NT2/D1 (cell line): Measurements from ENCODE around the gene GLIS1.

Source experiments
- DNase-seq: peaks from one replicate; pipeline ENCODE4 v3.0.0-alpha.2; 2011; ENCODE audit warnings: low read depth, low spot score
- H3K27me3 ChIP-seq: 2 replicates; pipeline ENCODE4 v1.6.0; 2011; ENCODE audit warnings: mild to moderate bottlenecking; ENCODE audit not compliant: insufficient read length, insufficient read depth
- H3K36me3 ChIP-seq: 2 replicates; pipeline ENCODE4 v1.6.1; 2011; ENCODE audit warnings: mild to moderate bottlenecking, low read length, mixed read lengths; ENCODE audit not compliant: insufficient read depth, insufficient read length
- H3K4me1 ChIP-seq: 2 replicates; pipeline ENCODE4 v1.5.1; 2011; ENCODE audit not compliant: insufficient read depth, insufficient read length
- H3K4me3 ChIP-seq: 2 replicates; pipeline ENCODE4 v1.5.1; 2011; ENCODE audit warnings: low read depth; ENCODE audit not compliant: insufficient read length
- H3K9ac ChIP-seq: 2 replicates; pipeline ENCODE4 v1.6.0; 2011; ENCODE audit warnings: low read depth; ENCODE audit not compliant: insufficient read length
- H3K9me3 ChIP-seq: 2 replicates; pipeline ENCODE4 v1.5.1; 2011; ENCODE audit warnings: mild to moderate bottlenecking, low read length; ENCODE audit not compliant: insufficient read depth
- SUZ12 ChIP-seq: IDR thresholded peaks from 2 replicates; pipeline ENCODE4 v1.6.1; 2011; ENCODE audit not compliant: insufficient read length, insufficient read depth; ENCODE audit errors: extremely low read depth
- YY1 ChIP-seq: IDR thresholded peaks from 2 replicates; pipeline ENCODE4 v1.6.1; 2011; ENCODE audit not compliant: insufficient read length, insufficient read depth
- ZNF274 ChIP-seq: IDR thresholded peaks from 2 replicates; pipeline ENCODE4 v1.6.1; 2011; ENCODE audit warnings: mild to moderate bottlenecking, low read depth, low read length

The GLIS1 gene

DNA sequence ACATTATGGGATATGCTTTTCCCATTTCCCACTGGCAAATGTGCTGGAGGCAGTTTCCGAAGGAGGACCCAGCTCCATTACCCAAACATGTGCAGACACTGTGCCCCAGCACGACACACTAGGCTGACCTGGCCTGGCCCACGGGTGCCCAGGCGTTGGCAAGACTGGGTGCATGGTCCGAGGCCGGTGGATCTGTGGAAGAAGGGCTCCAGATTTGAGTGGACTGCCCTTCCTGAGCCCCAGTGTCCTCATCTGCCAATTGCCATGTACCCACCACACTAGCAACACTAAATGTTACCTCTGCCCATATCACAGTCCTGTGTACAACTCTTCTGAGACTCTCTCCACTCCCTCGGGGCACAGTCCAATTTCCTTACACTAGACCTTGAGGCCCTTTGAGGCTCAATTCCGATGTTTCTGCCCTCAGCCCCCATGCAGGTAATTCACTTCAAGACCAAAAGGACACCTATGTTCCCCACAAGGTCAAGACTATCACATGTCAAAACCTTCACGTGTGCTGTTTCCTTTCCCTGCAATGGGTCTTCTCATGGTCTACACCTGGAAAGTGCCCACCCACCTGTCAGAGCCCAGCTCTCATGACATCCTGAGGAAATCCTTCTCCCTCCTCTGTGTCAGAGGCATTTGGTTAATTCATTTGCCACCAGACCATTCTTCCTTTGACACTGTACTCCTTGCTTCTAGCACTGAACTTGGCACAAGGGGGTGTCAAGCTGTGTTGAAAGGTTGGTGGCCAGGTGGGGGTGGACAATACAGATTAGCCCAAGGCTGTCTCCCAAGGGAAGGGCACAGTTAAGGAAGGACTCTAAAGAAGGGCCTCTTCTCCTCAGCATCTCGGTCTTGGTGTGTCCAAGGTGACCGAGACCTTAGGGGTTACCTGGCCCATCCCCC is 154.8 kb downstream of the GLIS1 start:
- Histone ChIP-seq H3K36me3 (no peaks in the 10 kb centered on the region), H3K4me3 (no peak overlapping the region), H3K27me3 (no peaks in the 10 kb centered on the region), H3K9me3 (no peaks in the 10 kb centered on the region), H3K9ac (no peak overlapping the region), H3K4me1 (peaks cover 21% of the 10 kb centered on the region)
- DNase-seq, result no peak
- no peak for TF ChIP-seq YY1

DNA sequence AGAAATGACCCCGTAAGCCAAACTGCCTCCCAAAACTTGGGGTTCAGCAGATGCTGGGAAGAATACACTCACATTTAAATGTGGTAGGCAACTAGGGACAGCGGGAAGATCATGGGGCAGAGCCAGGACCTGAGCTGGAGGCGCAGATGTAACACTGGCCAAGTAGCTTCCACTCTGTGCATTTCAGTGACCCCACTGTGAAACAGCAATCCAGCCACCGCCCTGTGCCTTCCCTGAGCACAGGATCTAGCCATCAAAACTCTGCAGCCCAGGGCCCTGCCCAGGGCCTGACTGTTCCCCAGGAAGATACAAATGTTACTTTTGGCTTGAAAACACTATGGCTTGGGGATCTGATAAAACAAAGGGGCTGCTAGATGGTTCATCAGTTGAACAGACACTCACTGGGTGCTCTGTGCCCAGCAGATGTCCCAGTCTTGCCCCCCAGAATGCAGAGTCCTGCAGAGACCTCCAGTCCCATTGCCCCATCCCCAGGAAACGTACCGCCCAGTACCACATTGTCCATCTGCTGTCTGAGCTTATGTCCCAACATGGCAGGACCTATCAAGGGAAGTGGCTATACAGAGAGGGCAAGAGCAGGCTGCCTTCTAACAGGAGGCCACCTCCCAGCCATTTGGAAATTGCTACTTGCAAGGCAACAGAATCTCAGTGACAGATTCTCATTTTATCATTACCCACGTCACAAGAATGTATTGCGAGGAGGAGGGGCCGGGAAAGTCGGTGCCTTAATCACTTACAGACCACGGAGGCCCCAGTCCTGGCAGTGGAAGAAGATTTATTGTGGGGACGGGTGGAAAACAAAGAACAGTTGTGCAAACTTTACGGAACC is 155.7 kb downstream of the GLIS1 start:
- Histone ChIP-seq H3K36me3 (no peaks in the 10 kb centered on the region), H3K9ac (no peak overlapping the region), H3K4me3 (no peak overlapping the region), H3K9me3 (no peaks in the 10 kb centered on the region), H3K27me3 (no peaks in the 10 kb centered on the region), H3K4me1 (peaks cover 21% of the 10 kb centered on the region)
- no peak for DNase-seq
- no peak for TF ChIP-seq YY1

DNA sequence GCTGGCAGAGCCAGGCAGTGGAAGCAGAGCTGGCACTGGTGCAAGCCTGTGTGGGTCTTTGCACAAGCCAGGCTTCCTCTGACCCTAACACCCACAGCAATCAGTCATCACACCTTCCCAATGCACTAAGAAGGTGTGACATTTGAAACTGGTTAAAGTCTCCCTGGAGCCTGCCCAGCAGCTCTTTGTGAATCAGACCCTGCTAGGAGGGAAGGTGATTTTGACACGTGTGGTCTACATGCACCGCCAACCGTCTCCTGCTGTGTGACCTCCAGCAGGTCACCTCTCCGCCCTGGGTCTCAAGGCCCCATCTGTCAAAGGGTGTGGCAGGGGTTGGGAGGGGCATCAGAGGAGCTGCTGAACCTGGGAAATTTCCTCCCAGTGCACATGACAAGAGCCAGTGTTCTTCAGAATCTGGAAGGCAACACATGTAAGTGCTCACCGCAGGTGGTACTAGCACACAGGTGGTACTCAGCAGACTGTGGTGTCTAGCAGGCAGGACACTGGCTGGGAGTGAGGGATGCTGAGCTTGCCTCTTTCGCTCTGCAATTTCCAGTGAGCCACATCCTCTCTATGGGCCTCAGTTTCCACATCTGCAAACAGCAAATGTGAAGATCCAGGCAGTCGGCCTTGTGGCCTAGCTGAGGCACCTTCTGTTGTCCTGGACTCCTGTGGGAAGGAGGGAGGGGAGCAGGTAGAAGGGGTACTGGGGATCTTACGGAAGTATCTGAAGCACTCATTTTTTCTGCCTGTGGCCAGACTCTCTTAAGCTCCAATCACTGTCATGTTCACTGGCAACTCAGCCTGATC is 156.5 kb downstream of the GLIS1 start:
- Histone ChIP-seq H3K27me3 (no peaks in the 10 kb centered on the region), H3K36me3 (no peaks in the 10 kb centered on the region), H3K4me1 (peaks cover 23% of the 10 kb centered on the region), H3K9me3 (no peaks in the 10 kb centered on the region), H3K4me3 (no peak overlapping the region), H3K9ac (no peak overlapping the region)
- no peak for DNase-seq
- TF ChIP-seq SUZ12 (no peak), ZNF274 (no peak), YY1 (no peak)

DNA sequence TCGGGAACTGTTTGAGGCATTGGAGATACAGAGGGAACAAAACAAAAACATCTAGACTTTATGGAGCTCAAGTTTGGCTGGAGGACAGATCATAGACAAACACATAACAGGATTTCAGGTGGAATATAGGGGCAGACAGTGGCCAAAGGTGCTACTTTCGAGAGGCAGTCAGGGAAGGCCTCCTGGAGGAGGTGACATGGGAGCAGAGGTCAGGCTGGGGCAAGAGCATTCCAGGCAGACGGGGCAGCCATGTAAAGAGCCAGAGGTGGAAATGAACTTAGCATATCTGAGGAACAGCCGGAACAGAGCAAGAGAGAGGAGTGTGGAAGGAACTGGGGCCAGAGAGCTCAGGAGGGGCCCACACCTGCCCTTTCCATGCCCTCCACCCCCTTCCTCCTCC is 157.5 kb downstream of the GLIS1 start:
- H3K27me3 ChIP-seq, result no peaks in the 10 kb centered on the region
- TF ChIP-seq ZNF274 (no peak), YY1 (no peak), SUZ12 (no peak)
- peaks cover 24% of the 10 kb centered on the region for H3K4me1 ChIP-seq
- H3K9ac ChIP-seq, result no peak overlapping the region
- H3K36me3 ChIP-seq, result no peaks in the 10 kb centered on the region
- H3K9me3 ChIP-seq, result no peaks in the 10 kb centered on the region
- DNase-seq, result no peak
- no peak overlapping the region for H3K4me3 ChIP-seq

DNA sequence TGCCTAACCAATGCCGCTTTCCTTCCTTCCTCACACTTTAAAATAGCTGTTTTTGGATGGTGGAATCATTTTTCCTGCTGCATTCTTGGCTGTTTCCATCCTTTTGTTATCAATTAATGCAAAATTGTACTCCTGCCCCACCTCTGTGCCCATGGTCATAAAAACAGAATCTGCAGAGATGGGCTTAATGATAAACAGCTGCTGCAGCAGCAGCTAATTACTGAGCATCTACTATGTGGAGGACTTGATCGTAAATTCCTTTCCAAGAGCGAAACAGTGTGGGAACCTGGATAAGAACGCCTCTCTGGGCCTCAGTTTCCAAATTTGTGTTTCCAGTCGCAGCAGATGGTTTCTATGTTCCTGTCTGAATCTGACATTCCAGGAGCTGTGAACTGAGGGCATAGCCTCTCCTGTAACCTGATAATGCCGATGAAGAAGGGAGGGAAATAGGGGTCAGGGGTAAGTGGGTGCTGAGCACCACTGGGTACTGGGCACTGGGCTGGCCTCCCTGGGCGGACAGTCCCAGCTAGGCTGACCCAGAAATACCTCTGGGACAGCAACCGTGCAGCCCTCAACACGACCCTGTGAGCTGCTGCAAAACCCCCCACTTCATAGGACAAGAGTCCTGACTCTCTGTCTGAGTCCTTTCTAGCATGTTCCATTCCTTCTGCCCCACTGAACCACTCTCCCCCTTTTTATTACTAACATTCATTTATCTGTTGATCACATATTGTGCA is 158.1 kb downstream of the GLIS1 start:
- H3K36me3 ChIP-seq, result no peaks in the 10 kb centered on the region
- H3K27me3 ChIP-seq, result no peaks in the 10 kb centered on the region
- H3K4me3 ChIP-seq, result no peak overlapping the region
- TF ChIP-seq SUZ12, result no peak
- TF ChIP-seq YY1, result no peak
- no peak for TF ChIP-seq ZNF274
- peaks cover 29% of the 10 kb centered on the region for H3K4me1 ChIP-seq
- DNase-seq, result no peak
- H3K9ac ChIP-seq, result no peak overlapping the region
- H3K9me3 ChIP-seq, result no peaks in the 10 kb centered on the region

DNA sequence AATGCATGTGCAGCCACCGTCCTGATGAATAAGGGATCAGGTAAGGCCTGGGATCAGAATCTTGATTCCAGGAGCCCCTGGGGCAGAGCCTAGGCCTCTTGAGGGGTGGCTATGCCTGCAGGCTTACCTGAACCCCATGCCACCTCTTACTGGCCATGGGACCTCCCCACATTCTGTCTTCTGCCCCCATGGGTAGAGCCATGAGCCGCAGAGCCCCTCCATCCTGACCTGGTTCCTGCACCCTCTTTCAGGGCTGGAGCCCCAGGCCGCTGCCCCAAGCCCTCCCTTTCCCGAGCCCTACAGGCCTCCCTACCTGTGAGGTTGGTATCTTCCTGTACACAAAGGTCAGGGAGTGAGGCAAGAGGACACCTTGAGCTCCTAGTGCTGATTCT is 159.0 kb downstream of the GLIS1 start:
- peaks cover 36% of the 10 kb centered on the region for H3K4me1 ChIP-seq
- TF ChIP-seq YY1, result no peak
- TF ChIP-seq ZNF274, result no peak
- TF ChIP-seq SUZ12, result no peak
- H3K4me3 ChIP-seq, result no peak overlapping the region
- no peaks in the 10 kb centered on the region for H3K36me3 ChIP-seq
- no peaks in the 10 kb centered on the region for H3K27me3 ChIP-seq
- DNase-seq, result no peak
- H3K9ac ChIP-seq, result no peak overlapping the region
- no peaks in the 10 kb centered on the region for H3K9me3 ChIP-seq
